Astrocyte (in vitro differentiated cells and primary cell): Measurements from ENCODE around the gene FSIP1.

ENCODE experiments used
- CTCF ChIP-seq: IDR thresholded peaks from 2 replicates; pipeline ENCODE4 v1.5.1; 2011; ENCODE audit warnings: low read depth, mild to moderate bottlenecking, inconsistent platforms, low read length, moderate library complexity; ENCODE audit not compliant: insufficient read depth
- EZH2 ChIP-seq: IDR thresholded peaks from 2 replicates; pipeline ENCODE4 v1.6.1; 2012; ENCODE audit warnings: mild to moderate bottlenecking, low read length, inconsistent platforms; ENCODE audit not compliant: insufficient read depth

GRCh38 chr15:39593656-39594445 is 188.8 kb downstream of the FSIP1 start:
- TF ChIP-seq CTCF (no peak), EZH2 (no peak)
